Esophagus (tissue), 2 donors: ENCODE results near the gene CMKLR1. TPM values are rescaled to one million over a fixed set of nuclear protein-coding genes. Genes with fewer than 3 reads are reported as not detected.

Source experiments
- H3K27ac ChIP-seq, 2 donors: one replicate each; pipeline ENCODE4 v1.5.1; 2013; ENCODE audit warnings: low read depth in 2 of 2, mild to moderate bottlenecking in 2 of 2, inconsistent platforms in 1 of 2, low read length in 1 of 2, moderate library complexity in 1 of 2
- H3K27me3 ChIP-seq, 2 donors: one replicate each; pipeline ENCODE4 v1.6.1; 2013; ENCODE audit warnings: low read length in 2 of 2, control low read depth in 1 of 2, mild to moderate bottlenecking in 1 of 2; ENCODE audit not compliant: insufficient read depth in 2 of 2, control insufficient read depth in 1 of 2
- H3K36me3 ChIP-seq, 2 donors: one replicate each; pipeline ENCODE4 v1.6.1; 2013; ENCODE audit warnings: low read length in 1 of 2; ENCODE audit not compliant: control insufficient read depth in 2 of 2, insufficient read depth in 2 of 2
- H3K4me1 ChIP-seq, 2 donors: one replicate each; pipeline ENCODE4 v1.6.1; 2013; ENCODE audit warnings: low read length in 1 of 2; ENCODE audit not compliant: control insufficient read depth in 2 of 2, insufficient read depth in 2 of 2
- H3K4me3 ChIP-seq, 2 donors: one replicate each; pipeline ENCODE4 v1.5.1; 2013; ENCODE audit warnings: low read length in 2 of 2, mild to moderate bottlenecking in 2 of 2, low read depth in 1 of 2, moderate library complexity in 1 of 2
- H3K9me3 ChIP-seq, 2 donors: one replicate each; pipeline ENCODE4 v1.6.1; 2013; ENCODE audit warnings: mild to moderate bottlenecking in 2 of 2, low read depth in 1 of 2, low read length in 1 of 2, moderate library complexity in 1 of 2; ENCODE audit not compliant: control insufficient read depth in 2 of 2, insufficient read depth in 1 of 2
- WGBS, 2 donors: extraction: QIAGEN DNeasy Blood & Tissue Kit; methylation state at CpG; one replicate each; pipeline ENCODE4 v1.1.7; 2013; 5-methylcytosine and 5-hydroxymethylcytosine counted together
- polyA plus RNA-seq, 2 donors: library from polyadenylated mRNA; stranded (reverse); fragments of 200-250 nt; gene quantifications; one replicate each; pipeline ENCODE4 v1.2.3, GENCODE V29; 2013
- donor health status: healthy with polysubstance abuse.
- donor health status: Bipolar disorder and iron deficiency.

CMKLR1 gene
- under 1 TPM; 0.24 to 0.45 TPM for polyA plus RNA-seq

DNA sequence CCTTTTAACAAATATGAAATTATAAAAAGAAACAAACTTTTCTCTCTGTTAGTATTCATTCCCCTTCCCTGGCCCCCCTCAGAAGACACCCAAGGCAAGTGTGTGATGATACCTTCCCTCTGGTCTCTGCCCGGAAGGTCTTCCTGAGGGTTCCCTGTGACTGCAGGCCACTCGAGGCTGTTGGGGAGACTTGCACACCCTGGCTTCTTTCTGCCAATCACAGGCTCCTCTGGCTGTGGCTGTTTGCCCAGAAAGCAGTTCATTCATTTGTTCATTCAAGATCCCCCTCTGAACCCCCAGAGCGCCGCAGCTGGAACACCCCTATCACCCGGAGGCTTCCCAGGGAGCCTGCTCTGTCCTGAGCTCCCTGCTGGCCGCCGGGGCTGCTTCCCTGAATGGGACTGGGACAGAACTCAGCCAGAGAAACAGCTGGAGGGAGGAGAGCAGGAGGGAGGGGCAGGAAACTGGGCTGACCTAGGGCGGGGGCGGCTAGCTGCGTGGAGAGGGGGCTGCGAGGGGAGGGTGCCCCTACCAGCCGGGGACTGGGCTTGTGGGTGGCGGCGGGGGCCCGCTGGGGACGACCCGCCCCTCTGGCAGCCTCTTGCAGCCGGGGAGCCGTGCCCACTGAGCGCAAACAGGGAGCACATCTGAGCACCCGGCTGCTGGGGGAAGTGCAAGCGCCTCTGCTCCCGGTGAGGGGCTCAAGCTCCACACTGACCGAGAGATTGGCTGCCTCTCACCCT is at the start of gene CMKLR1:
CMKLR1 (minus strand) TSS at position 397 of the 743 bp plus-strand sequence. CDS start 45,720 bp downstream, outside the sequence.
- Histone ChIP-seq H3K27me3 (no peaks in the 10 kb centered on the region), H3K4me3 (no peak within 1 kb of the TSS), H3K4me1 (no peaks in the 10 kb centered on the region), H3K36me3 (no peaks in the 10 kb centered on the region), H3K9me3 (no peaks in the 10 kb centered on the region), H3K27ac (no peak within 1 kb of the TSS)
- 7% methylated on average over 17 to 24 of the region's 24 CpGs for WGBS, 2 donors

DNA sequence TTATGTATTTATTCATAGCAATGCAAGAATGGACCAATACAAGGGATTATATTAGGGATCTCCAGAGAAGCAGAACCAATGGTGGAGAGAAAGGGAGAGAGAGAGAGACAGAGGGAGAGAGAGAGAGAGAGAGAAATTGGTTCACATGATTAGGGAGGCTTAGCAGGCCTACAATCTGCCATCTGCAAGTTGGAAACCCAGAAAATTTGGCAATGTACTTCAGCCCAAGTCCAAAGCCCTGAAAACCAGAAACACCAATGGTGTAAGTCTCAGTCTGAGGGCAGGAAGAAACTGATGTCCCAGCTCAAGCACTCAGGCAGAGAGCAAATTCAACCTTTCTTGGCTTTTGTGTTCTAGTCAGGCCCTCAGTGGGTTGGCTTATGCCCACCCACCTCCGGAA is 48.7 kb upstream of the CMKLR1 start:
- 56 to 63% methylated on average over 1 of the region's 1 CpG for WGBS, 2 donors
- Histone ChIP-seq H3K36me3 (no peaks in the 10 kb centered on the region), H3K4me1 (no peaks in the 10 kb centered on the region), H3K9me3 (peaks cover 0 to 2% of the 10 kb centered on the region in 2 donors), H3K27me3 (no peaks in the 10 kb centered on the region), H3K4me3 (no peak overlapping the region), H3K27ac (no peak overlapping the region)

- 37 to 42% methylated on average over 8 of the region's 8 CpGs for WGBS, 2 donors
- no peaks in the 10 kb centered on the region for H3K27me3 ChIP-seq
- H3K27ac ChIP-seq, result no peak overlapping the region
- no peaks in the 10 kb centered on the region for H3K36me3 ChIP-seq
- no peak overlapping the region for H3K4me3 ChIP-seq
- H3K9me3 ChIP-seq, result peaks cover 0 to 2% of the 10 kb centered on the region in 2 donors
- H3K4me1 ChIP-seq, result no peaks in the 10 kb centered on the region
Measured at GRCh38 chr12:108386709-108387360, 47.7 kb upstream of the CMKLR1 start.

DNA sequence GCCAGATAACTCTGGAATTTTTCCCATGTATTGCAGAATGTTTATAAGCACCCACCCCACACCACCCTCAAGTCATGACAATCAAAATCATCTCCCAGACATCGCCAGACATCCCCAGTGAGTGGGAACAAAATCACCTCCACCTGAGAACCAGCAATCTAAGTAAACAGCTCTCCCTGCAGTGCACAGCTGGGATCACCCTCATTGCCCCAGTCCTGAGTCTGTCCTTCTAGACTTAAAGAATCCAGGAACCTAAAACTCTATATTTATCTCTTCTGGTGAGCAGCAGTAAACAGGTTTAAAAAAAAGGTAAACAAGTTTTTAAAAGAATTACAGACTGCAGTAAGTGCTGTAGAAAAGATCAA is 43.3 kb upstream of the CMKLR1 start:
- H3K9me3 ChIP-seq, result peaks cover 0 to 2% of the 10 kb centered on the region in 2 donors
- H3K4me1 ChIP-seq, result no peaks in the 10 kb centered on the region
- 69 to 83% methylated on average over 1 of the region's 1 CpG for WGBS, 2 donors
- H3K27me3 ChIP-seq, result no peaks in the 10 kb centered on the region
- no peak overlapping the region for H3K27ac ChIP-seq
- H3K4me3 ChIP-seq, result no peak overlapping the region
- no peaks in the 10 kb centered on the region for H3K36me3 ChIP-seq

- 41 to 49% methylated on average over 8 of the region's 8 CpGs for WGBS, 2 donors
Measured at GRCh38 chr12:108381787-108382436, 42.8 kb upstream of the CMKLR1 start.

GRCh38 chr12:108380382-108380781 is 41.3 kb upstream of the CMKLR1 start:
- H3K9me3 ChIP-seq, result peaks cover 0 to 2% of the 10 kb centered on the region in 2 donors

More at GRCh38 chr12:108381787-108382436, 42.8 kb upstream of the CMKLR1 start:
- Histone ChIP-seq H3K4me1 (no peaks in the 10 kb centered on the region), H3K4me3 (no peak overlapping the region), H3K9me3 (peaks cover 0 to 2% of the 10 kb centered on the region in 2 donors), H3K27me3 (no peaks in the 10 kb centered on the region), H3K27ac (no peak overlapping the region), H3K36me3 (no peaks in the 10 kb centered on the region)

DNA sequence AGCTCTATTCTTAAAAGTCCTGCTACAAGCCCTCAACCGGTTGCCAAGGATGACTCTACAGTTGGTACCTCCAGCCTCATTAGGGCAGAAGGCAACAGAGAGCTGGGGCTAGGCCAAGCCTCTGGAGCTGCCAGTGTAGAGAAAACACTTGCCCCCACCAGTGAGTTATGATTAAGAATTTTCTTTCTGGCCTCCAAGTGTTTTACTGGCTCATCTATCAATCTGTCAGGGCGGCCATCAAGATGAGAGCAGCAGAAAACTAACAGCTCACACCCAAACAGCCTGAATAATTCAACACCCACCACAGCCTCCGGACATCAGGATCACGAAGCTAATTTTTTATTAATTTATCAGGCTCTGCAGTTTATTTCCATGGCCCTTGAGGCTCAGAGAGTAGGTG is 40.7 kb upstream of the CMKLR1 start:
- no peak overlapping the region for H3K4me3 ChIP-seq
- H3K36me3 ChIP-seq, result no peaks in the 10 kb centered on the region
- H3K27ac ChIP-seq, result no peak overlapping the region
- no peaks in the 10 kb centered on the region for H3K27me3 ChIP-seq
- WGBS, 2 donors, result 70 to 72% methylated on average over 4 of the region's 4 CpGs
- H3K4me1 ChIP-seq, result no peaks in the 10 kb centered on the region
- peaks cover 0 to 3% of the 10 kb centered on the region in 2 donors for H3K9me3 ChIP-seq

More at GRCh38 chr12:108380382-108380781, 41.3 kb upstream of the CMKLR1 start:
- Histone ChIP-seq H3K4me1 (no peaks in the 10 kb centered on the region), H3K27me3 (no peaks in the 10 kb centered on the region), H3K27ac (no peak overlapping the region), H3K4me3 (no peak overlapping the region), H3K36me3 (no peaks in the 10 kb centered on the region)

DNA sequence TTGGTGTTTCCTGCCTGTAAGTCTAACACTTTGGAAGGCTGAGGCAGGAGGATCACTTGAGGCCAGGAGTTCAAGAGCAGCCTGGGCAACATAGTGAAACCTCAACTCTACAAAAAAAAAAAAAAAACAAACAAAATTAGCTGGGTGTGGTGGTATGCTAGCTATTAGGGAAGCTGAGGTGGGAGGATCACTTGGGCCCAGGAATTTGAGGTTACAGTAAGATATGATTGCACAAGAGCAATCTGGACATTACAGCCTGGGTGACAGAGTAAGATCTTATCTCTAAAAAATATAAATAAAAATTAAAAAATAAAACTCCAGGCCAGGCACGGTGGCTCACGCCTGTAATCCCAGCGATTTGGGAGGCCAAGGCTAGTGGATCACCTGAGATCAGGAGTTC is 39.8 kb upstream of the CMKLR1 start:
- peaks cover 1 to 6% of the 10 kb centered on the region in 2 donors for H3K9me3 ChIP-seq
- 87 to 93% methylated on average over 3 of the region's 3 CpGs for WGBS, 2 donors
- no peaks in the 10 kb centered on the region for H3K27me3 ChIP-seq
- H3K4me1 ChIP-seq, result no peaks in the 10 kb centered on the region
- no peak overlapping the region for H3K4me3 ChIP-seq
- H3K36me3 ChIP-seq, result no peaks in the 10 kb centered on the region
- H3K27ac ChIP-seq, result no peak overlapping the region

- Histone ChIP-seq H3K27ac (no peak overlapping the region), H3K27me3 (no peaks in the 10 kb centered on the region), H3K4me1 (no peaks in the 10 kb centered on the region), H3K9me3 (peaks cover 5 to 6% of the 10 kb centered on the region in 2 donors), H3K36me3 (no peaks in the 10 kb centered on the region), H3K4me3 (no peak overlapping the region)
- 35 to 60% methylated on average over 1 of the region's 1 CpG for WGBS, 2 donors
Measured at GRCh38 chr12:108377260-108377659, 38.1 kb upstream of the CMKLR1 start.
